GM18867 (cell line): ENCODE results near the gene MYOD1.

Experiments
- ATAC-seq: cut with Tn5 transposase; IDR thresholded peaks from one replicate; pipeline ENCODE4 v1.9.1; 2021; ENCODE audit warnings: mild to moderate bottlenecking, moderate library complexity; ENCODE audit not compliant: unreplicated experiment

Gene MYOD1

GRCh38 chr11:17719028-17719937, at the start of gene MYOD1:
TSS of gene MYOD1 (plus strand) at chr11:17719571. CDS start at chr11:17719783, 212 bp downstream.
- no peak for ATAC-seq

DNA sequence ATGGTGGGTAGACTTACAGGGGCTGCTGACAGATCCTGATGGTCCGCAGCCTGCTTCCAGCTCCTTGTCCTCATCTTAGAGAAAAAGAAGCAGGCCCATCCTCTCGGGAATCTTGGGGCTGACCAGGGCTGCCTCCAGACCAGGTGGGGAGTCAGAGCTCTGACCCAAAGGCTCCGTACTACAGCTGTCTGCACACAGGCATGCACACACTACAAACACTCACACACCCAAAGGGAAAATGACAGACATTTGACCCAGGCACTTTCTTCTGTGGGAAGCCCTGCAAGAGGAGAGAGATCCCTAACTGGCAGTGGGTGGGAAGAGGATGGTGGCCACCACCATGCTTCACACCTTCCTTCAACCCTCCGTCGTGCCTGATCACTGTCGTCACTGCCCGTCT, 46.9 kb upstream of the MYOD1 start:
- no peak for ATAC-seq

DNA sequence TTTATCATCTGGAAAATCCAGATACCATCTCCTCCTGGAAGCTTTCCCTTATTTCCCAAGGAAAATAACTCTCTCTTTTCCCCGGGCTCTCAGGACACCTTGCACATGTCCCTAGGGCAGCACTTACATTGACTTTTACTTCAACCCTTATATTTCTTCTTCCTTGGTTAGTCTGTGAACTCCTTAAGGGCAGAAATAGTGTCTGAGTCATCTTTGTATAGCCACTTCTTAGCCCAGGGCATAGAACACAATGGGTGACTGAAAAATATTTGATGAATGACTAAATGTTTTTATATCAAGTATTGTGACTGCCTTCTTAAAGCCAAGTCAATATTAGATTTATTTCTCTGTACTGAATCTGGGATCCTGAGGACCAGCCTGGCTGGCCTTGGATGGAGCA, 45.4 kb upstream of the MYOD1 start:
- ATAC-seq, result no peak

DNA sequence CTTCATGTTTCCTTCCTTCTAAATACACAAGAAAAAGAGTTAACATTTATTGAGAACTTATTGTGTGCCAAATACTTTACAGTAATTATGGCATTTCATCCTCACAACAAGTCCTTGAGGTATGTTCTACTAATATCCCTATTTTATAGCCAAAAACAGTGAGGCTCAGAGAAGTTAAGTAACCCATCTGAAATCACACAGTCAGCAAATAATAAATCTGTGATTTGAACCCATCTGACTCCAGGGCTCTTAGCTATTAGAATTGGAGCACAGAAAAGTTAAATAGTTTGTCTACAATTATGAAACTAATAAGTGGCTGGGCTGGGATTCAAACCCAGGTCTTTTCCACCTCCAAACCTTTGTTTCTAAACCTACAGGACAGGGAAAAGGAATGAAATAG, 36.5 kb upstream of the MYOD1 start:
- ATAC-seq, result no peak

DNA sequence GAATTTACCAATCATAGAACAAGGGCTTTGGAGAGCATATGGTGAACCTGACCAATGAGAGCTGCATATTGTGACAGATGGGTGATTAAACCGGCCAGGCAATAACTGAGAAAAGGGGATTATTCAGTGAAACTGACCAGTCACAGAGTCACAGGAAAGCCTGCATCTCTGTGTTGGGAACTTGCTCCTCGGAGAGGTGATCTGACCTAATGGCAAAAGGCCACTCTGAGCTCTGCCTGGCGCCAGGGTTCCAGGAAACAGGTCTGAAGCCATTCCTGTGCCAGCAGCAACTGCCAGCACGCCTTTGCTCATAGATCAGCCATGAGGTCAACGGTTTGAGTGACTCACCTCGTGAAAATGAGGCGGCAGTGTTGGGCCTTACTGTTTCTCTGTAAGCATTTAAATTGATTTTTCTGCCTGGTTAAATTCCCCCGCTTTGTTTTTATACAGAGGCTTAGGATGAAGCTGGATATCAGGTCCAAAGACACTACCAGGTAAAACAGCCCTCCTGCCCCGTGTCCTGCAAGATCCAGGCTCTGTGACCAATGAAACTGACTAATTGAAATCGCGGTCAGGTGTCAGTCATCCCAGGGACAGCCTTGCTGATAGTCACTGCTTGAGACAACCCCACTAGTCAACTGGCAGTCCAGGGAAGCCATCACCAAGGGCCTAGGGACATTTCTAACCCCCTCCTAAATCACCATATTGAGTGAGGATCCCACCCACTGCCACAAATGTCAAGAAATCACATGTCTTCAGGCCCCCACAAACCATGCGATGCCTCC, 35.8 kb upstream of the MYOD1 start:
- no peak for ATAC-seq

DNA sequence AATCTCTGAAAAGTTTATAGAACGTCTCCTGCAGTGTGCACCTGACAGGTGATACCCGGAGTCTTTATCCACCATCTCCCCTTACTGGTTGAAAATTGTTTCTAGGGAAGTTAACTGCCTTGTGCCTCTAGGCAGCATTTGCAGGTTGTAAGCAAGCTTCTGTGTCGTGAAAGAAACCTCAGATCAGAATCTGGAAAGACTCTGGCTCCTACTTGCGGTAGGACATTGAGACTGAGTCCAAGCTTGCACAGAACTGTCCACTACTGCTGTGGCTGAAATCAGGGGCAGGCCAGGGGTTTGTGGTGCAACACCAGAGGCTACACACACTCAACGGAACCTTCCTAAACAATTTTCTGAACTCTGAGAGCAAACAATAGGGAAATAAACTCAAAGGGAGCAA, 34.8 kb upstream of the MYOD1 start:
- no peak for ATAC-seq

DNA sequence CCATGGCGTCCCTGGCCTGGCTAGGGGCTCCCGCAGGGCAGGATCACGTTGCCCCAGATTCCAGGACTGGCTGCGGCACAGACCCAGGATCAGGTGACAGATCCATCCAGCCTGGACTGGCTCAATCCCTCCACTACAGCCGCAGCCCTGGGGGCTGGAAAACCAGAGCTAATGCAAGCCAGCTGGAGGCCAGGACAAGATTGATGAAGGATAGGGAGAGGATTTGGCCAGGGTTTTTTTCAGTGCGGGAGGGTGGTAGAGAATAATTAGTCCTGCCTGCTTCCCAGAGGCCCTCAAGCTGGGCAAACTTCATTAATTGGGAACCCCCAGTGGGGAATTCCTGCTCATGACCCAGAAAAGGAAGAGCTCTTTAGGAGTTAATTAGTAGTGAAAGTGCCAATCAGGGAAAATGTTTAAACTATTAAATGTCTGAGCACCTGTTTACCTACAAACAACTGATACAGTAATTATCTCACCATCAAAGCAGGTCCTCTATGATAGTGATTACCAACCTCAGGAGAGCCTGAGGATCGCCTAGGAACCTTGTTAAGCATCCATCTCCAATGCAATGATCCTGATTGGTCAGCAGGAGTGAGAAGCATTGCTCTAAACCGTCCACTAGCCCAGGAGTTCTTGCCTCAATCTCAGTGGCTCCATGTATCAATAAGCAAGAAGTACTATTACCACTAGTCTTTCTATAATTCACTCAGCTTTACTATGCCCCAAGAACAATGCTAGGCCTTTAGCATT, 33.0 kb upstream of the MYOD1 start:
- no peak for ATAC-seq

GRCh38 chr11:17687946-17688670, 31.3 kb upstream of the MYOD1 start:
- ATAC-seq, result no peak

GRCh38 chr11:17691550-17691949, 27.8 kb upstream of the MYOD1 start:
- ATAC-seq, result no peak

DNA sequence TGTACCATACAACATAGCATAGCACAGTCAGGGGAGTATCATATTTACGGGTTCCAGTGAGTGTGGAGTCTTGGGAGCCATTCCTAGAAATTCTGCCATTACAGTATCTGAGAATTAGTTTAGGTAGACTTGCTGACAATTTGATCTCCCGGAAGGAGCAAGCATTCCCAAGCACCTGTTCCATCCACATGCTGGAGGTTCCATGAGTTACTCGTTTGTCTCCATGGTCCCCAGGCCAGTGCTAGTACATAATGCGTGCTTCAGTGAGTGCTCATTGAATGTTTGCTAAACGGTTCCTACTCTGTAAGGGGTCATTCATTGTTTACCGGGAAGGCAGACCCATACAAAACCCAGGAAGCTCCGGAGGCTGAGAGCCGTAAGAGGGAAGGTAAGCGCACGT, 27.4 kb upstream of the MYOD1 start:
- ATAC-seq, result no peak

DNA sequence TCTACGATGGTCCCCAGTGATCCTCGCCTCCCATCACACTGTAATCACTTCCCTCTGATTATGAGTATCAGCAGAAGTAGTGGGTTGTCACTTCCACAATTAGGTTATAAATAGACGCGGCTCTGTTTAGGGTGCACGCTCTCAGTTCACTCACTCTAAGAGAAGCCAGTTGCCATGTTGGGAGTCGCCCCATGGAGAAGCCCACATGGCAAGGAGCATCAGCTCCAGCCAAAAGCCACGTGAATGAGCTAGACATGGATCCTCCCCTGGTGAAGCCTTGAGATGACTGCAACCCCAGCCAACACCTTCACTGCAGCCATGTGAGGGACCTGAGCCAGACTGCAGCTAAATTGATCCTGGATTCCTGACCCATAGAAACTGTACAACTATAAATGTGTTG, 26.4 kb upstream of the MYOD1 start:
- no peak for ATAC-seq

- no peak for ATAC-seq
Observed at GRCh38 chr11:17693531-17693930, 25.8 kb upstream of the MYOD1 start.

GRCh38 chr11:17694494-17695110, 24.8 kb upstream of the MYOD1 start:
- ATAC-seq, result no peak

GRCh38 chr11:17695454-17696441, 23.6 kb upstream of the MYOD1 start:
- ATAC-seq, result no peak

GRCh38 chr11:17696741-17697140, 22.6 kb upstream of the MYOD1 start:
- ATAC-seq, result no peak

DNA sequence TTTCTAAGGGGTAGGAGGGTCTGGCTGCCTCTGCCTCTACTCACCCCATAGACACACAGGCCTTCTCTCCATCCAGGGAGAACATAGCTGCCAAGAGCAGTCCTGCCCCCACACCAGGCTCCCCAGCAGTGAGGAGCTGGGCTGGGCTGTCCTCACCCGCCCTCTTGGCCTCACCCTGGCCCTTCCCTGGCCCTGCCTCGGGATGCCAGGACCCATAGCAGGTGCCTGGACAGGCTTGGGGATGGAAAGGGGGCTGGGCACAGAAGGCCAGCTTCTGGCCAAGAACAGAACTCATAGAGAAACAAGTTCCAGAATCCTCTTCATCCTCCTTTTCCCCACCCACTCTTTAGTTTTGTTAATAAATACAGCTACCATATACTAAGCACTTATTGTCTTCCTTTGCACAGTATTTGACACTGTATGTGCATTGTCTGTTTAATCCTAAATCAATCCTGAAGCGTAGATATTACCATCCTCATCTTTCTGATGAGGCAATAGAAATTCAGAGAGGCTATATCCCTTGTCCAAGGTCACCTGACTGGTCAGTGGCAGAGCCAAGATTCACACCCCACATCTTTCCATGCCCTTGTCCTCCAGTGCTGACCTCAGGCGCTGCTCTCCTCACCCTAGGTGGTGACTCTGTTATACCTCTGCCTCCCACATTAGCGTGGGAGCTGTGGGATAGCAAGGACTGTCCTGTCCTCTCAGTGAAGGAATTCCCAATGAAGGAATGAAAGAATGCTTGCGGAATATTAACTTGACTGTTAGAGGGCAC, 22.0 kb upstream of the MYOD1 start:
- no peak for ATAC-seq

DNA sequence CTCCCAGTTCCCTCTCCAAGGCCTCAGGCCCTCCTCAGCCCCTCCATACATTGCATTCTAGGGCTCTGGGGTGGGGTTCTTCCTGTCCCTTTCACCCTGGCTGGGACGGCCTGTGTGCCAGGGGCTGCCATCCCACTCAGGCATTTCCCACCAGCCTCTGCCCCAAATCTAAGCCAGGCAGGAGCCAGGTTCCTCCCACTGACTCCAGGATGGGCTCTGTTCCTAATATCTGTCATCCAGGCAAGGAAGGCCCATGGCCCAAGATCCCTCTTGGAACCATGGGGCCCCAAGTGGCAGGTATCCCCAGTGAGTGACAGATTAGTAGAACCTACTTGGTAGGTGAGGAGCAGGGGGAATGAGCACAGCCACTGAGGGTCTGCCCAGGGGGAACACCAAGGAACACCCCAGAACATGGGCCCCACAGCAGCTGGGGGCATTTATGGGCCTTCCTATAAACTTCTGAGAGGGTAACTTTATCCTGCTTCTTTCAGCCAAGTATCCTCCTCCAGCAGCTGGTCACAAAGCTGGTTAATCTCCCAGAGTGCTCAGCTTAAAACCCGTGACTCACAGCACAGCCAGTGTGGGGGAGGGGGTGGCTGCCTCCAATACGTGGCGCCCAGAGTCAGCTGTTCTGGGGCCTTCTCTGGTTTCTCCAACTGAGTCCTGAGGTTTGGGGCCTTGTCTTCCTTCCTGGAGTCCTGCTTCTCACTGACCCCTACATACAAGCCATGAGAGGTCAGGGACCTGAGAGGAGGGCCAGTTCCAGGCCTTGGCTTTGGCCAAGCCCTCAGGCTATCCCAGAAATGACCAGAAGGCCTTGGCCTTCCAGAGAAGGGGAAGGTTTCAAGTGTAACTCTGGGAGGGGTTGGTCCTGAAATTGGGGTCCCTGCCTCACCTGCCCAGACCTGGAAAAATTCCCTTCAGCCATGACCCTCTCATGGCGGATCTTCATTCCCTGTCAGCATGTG, 19.9 kb upstream of the MYOD1 start:
- no peak for ATAC-seq
